H9 (cell line): ENCODE data around the gene ASTN2. TPM values are rescaled to one million over a fixed set of nuclear protein-coding genes. Genes with fewer than 3 reads are reported as not detected.

Experiments
- DNase-seq: peaks from one replicate; pipeline ENCODE4 v3.0.0-alpha.2; 2017
- H2AFZ ChIP-seq: one replicate; pipeline ENCODE4 v1.6.1; 2013; ENCODE audit warnings: mild to moderate bottlenecking, low read length, control low read depth, moderate library complexity
- H2AK5ac ChIP-seq: 2 replicates; pipeline ENCODE4 v1.6.1; 2013; ENCODE audit warnings: low read length, control low read depth, mixed read lengths; ENCODE audit not compliant: insufficient read length
- H2BK120ac ChIP-seq: one replicate; pipeline ENCODE4 v1.6.1; 2013; ENCODE audit warnings: low read depth, mild to moderate bottlenecking, low read length, control low read depth, inconsistent platforms; ENCODE audit not compliant: poor library complexity, severe bottlenecking
- H2BK12ac ChIP-seq: 2 replicates; pipeline ENCODE4 v1.6.1; 2013; ENCODE audit warnings: low read length, control low read depth, mixed read lengths, low read depth; ENCODE audit not compliant: insufficient read length
- H2BK15ac ChIP-seq: 2 replicates; pipeline ENCODE4 v1.6.1; 2013; ENCODE audit warnings: low read depth, low read length, control low read depth
- H2BK20ac ChIP-seq: one replicate; pipeline ENCODE4 v1.6.1; 2013; ENCODE audit warnings: low read depth, mild to moderate bottlenecking, low read length, control low read depth, inconsistent platforms; ENCODE audit not compliant: poor library complexity, severe bottlenecking
- H2BK5ac ChIP-seq: 2 replicates; pipeline ENCODE4 v1.6.1; 2013; ENCODE audit warnings: low read length, control low read depth, mixed read lengths; ENCODE audit not compliant: insufficient read length
- H3K14ac ChIP-seq: 2 replicates; pipeline ENCODE4 v1.6.1; 2013; ENCODE audit warnings: low read length, control low read depth; ENCODE audit not compliant: insufficient read depth
- H3K18ac ChIP-seq: 2 replicates; pipeline ENCODE4 v1.6.1; 2013; ENCODE audit warnings: low read depth, mild to moderate bottlenecking, mixed read lengths, low read length, control low read depth; ENCODE audit not compliant: insufficient read length
- H3K23ac ChIP-seq: 2 replicates; pipeline ENCODE4 v1.6.1; 2013; ENCODE audit warnings: low read length, control low read depth, mixed read lengths, low read depth; ENCODE audit not compliant: insufficient read length
- H3K23me2 ChIP-seq: 2 replicates; pipeline ENCODE4 v1.6.1; 2013; ENCODE audit warnings: low read depth, mild to moderate bottlenecking, mixed read lengths, low read length, control low read depth; ENCODE audit not compliant: insufficient read length, poor library complexity, severe bottlenecking
- H3K27ac ChIP-seq: 2 replicates; pipeline ENCODE4 v1.5.1; 2013; ENCODE audit warnings: low read length, control low read depth, mixed read lengths, low read depth; ENCODE audit not compliant: insufficient read length
- H3K27me3 ChIP-seq: 2 replicates; pipeline ENCODE4 v1.6.1; 2013; ENCODE audit warnings: low read length, control low read depth, inconsistent platforms; ENCODE audit not compliant: insufficient read depth
- H3K4ac ChIP-seq: 2 replicates; pipeline ENCODE4 v1.6.1; 2013; ENCODE audit warnings: low read depth, mild to moderate bottlenecking, control low read depth, inconsistent platforms, low read length, moderate library complexity
- H3K4me1 ChIP-seq: 2 replicates; pipeline ENCODE4 v1.6.1; 2013; ENCODE audit warnings: low read length, control low read depth, inconsistent platforms; ENCODE audit not compliant: insufficient read depth
- H3K4me2 ChIP-seq: 2 replicates; pipeline ENCODE4 v1.6.1; 2013; ENCODE audit warnings: low read length, control low read depth, mixed read lengths; ENCODE audit not compliant: insufficient read length, insufficient read depth
- H3K56ac ChIP-seq: 2 replicates; pipeline ENCODE4 v1.6.1; 2013; ENCODE audit warnings: low read depth, mild to moderate bottlenecking, mixed read lengths, low read length, control low read depth; ENCODE audit not compliant: insufficient read length
- H3K79me1 ChIP-seq: 2 replicates; pipeline ENCODE4 v1.6.1; 2013; ENCODE audit warnings: low read depth, mild to moderate bottlenecking, moderate library complexity, low read length, control low read depth, inconsistent platforms; ENCODE audit not compliant: insufficient read depth, poor library complexity, severe bottlenecking
- H3K79me2 ChIP-seq: 2 replicates; pipeline ENCODE4 v1.6.1; 2013; ENCODE audit warnings: low read length, control low read depth, inconsistent platforms; ENCODE audit not compliant: insufficient read depth
- H3K9ac ChIP-seq: 2 replicates; pipeline ENCODE4 v1.6.1; 2013; ENCODE audit warnings: low read length, control low read depth, mixed read lengths; ENCODE audit not compliant: insufficient read length; ENCODE audit errors: extremely low read depth
- H3K9me3 ChIP-seq: one replicate; pipeline ENCODE4 v1.6.1; 2013; ENCODE audit warnings: low read depth, low read length, inconsistent platforms; ENCODE audit not compliant: control insufficient read depth
- H3T11ph ChIP-seq: one replicate; pipeline ENCODE4 v1.6.1; 2013; ENCODE audit warnings: mild to moderate bottlenecking, low read length, control low read depth, inconsistent platforms
- H4K20me1 ChIP-seq: one replicate; pipeline ENCODE4 v1.6.1; 2013; ENCODE audit not compliant: control insufficient read depth, insufficient read length, insufficient read depth
- H4K5ac ChIP-seq: 2 replicates; pipeline ENCODE4 v1.6.1; 2013; ENCODE audit warnings: low read depth, mild to moderate bottlenecking, mixed read lengths, low read length, control low read depth; ENCODE audit not compliant: insufficient read length
- H4K8ac ChIP-seq: replicated peaks from 2 replicates; pipeline ENCODE4 v1.6.1; 2013; ENCODE audit warnings: low read length, control low read depth, mixed read lengths, low read depth; ENCODE audit not compliant: insufficient read length
- H4K91ac ChIP-seq: 2 replicates; pipeline ENCODE4 v1.6.1; 2013; ENCODE audit warnings: low read depth, mild to moderate bottlenecking, moderate library complexity, mixed read lengths, low read length, control low read depth; ENCODE audit not compliant: insufficient read length
- H3K27ac Mint-ChIP-seq, 3 experiments: 2 replicates in 2 of 3; 3 replicates in 1 of 3; pipeline ENCODE4 v1.8.0; 2020 to 2021; ENCODE audit warnings: mixed read lengths in 3 of 3, mild to moderate bottlenecking in 1 of 3, moderate library complexity in 1 of 3
- H3K27me3 Mint-ChIP-seq: 2 replicates; pipeline ENCODE4 v1.8.0; 2021; ENCODE audit warnings: low read depth, mild to moderate bottlenecking, moderate library complexity, mixed read lengths
- H3K36me3 Mint-ChIP-seq, 3 experiments: 2 replicates in 2 of 3; 3 replicates in 1 of 3; pipeline ENCODE4 v1.8.0; 2020 to 2021; ENCODE audit warnings: low read depth in 3 of 3, mixed read lengths in 3 of 3; ENCODE audit not compliant: insufficient read depth in 1 of 3
- H3K4me1 Mint-ChIP-seq, 2 experiments: 2 replicates each; pipeline ENCODE4 v1.8.0; 2020; ENCODE audit warnings: mixed read lengths in 2 of 2
- H3K4me3 Mint-ChIP-seq, 2 experiments: 2 replicates in 1 of 2; 3 replicates in 1 of 2; pipeline ENCODE4 v1.8.0; 2020 to 2021; ENCODE audit warnings: mild to moderate bottlenecking in 2 of 2, mixed read lengths in 2 of 2, moderate library complexity in 1 of 2
- H3K9me3 Mint-ChIP-seq, 2 experiments: 2 replicates in 1 of 2; 3 replicates in 1 of 2; pipeline ENCODE4 v1.8.0; 2020; ENCODE audit warnings: mild to moderate bottlenecking in 2 of 2, mixed read lengths in 2 of 2, moderate library complexity in 1 of 2
- CTCF ChIP-seq: fragments of 200-600 bp; sonication (generic); conservative IDR thresholded peaks from 3 replicates; pipeline ENCODE4 v1.8.0; 2021; ENCODE audit warnings: antibody characterized with exemption, mild to moderate bottlenecking
- WGBS: extraction: QIAGEN DNeasy Blood & Tissue Kit; methylation state at CpG from one replicate; pipeline ENCODE4 v1.1.7; 2013; ENCODE audit warnings: missing lambda C conversion rate, low lambda C conversion rate, mixed read lengths; ENCODE audit not compliant: insufficient read length; ENCODE audit errors: extremely low coverage; 5-methylcytosine and 5-hydroxymethylcytosine counted together
- total RNA-seq: library from RNA; stranded (reverse); gene quantifications from 2 replicates; pipeline ENCODE4 v1.2.1, GENCODE V29; 2021

ASTN2 gene
- total RNA-seq, 1 experiment from 2014 or later: 9.7 TPM

- Histone ChIP-seq H3K56ac (no peak overlapping the region), H2AFZ (no peak overlapping the region), H3K27ac (no peak overlapping the region), H3K4me1 (no peaks in the 10 kb centered on the region; the same call in 1 of the 2 replicates), H2BK12ac (no peak overlapping the region), H2BK20ac (no peak overlapping the region), H4K20me1 (no peaks in the 10 kb centered on the region), H3K14ac (no peak overlapping the region), H3K4me2 (no peak overlapping the region), H3T11ph (no peak overlapping the region), H3K9me3 (peaks cover 11% of the 10 kb centered on the region), H4K8ac (no peak overlapping the region), H3K4ac (no peak overlapping the region), H2BK120ac (no peak overlapping the region), H3K18ac (no peak overlapping the region), H2BK15ac (no peak overlapping the region), H4K91ac (no peak overlapping the region), H2AK5ac (no peak overlapping the region), H3K23ac (no peak overlapping the region), H3K9ac (no peak overlapping the region), H4K5ac (no peak overlapping the region), H3K23me2 (no peaks in the 10 kb centered on the region), H2BK5ac (no peak overlapping the region), H3K27me3 (no peaks in the 10 kb centered on the region), H3K79me1 (no peaks in the 10 kb centered on the region), H3K79me2 (no peaks in the 10 kb centered on the region)
- H3K27me3 Mint-ChIP-seq: peaks cover 1% of the 10 kb centered on the region; the same call in 1 of the 2 replicates
- WGBS: no CpG with 5 or more reads among the region's 1 CpG
- peaks cover 24 to 43% (median 36%) of the 10 kb centered on the region in 3 experiments for H3K36me3 Mint-ChIP-seq
- H3K4me3 Mint-ChIP-seq: no peak overlapping the region
- H3K9me3 Mint-ChIP-seq: peaks cover 35 to 38% of the 10 kb centered on the region in 2 experiments
- no peaks in the 10 kb centered on the region for H3K4me1 Mint-ChIP-seq
- no peak for DNase-seq
- H3K27ac Mint-ChIP-seq: no peak overlapping the region
- TF ChIP-seq CTCF: no peak
Observed at GRCh38 chr9:116673375-116673774, 741.5 kb downstream of the ASTN2 start.
